ENCODE data around the gene ACAA1. TPM values are rescaled to one million over a fixed set of nuclear protein-coding genes. Genes with fewer than 3 reads are reported as not detected.

The ACAA1 gene
- total and polyA plus RNA-seq, 12 donors, result 76.4 to 136 (median 117) TPM

DNA sequence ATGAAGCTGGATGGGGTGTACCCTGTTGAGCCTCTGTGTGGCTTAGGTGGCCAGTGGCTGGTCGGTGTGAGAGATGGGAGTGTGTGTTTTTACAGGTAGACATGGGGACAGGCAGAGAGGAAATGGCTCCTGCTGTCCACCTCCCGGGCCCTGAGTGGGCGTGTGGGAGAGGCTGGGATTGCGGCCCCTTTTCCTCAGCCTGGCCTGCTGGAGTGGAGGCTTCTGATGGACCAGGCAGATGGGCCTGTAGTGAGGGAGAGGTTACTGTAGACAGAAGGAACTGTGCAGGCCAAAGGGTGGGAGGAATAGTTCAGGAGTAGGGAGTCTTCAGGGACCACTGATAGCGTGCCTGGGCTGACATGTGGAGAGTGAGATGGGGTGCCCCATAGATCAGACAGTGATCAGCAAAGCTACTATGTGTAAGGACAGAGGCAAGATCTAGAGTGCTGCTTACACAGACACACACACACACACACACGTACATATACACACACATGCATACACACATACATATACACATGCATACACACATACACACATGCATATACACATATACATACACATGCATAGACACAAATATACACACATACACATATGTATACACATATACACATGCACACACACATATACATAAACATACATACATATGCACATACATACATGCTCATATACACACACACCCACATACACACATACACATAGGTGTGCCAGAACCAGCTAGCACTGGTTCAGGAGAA lies 26.4 kb downstream of the ACAA1 start:
- Histone ChIP-seq H3K4me3 (no peak overlapping the region), H3K36me3 (no peaks in the 10 kb centered on the region), H3K27me3 (peaks cover 0 to 6% (median 0%) of the 10 kb centered on the region in 7 donors), H3K4me1 (peaks cover 0 to 18% (median 0%) of the 10 kb centered on the region in 9 donors), H3K9me3 (peaks cover 0 to 8% (median 0%) of the 10 kb centered on the region in 11 donors), H3K27ac (no peak overlapping the region)
- 85 to 90% methylated on average over 6 of the region's 6 CpGs for WGBS, 2 donors
- TF ChIP-seq, protein P1, sequence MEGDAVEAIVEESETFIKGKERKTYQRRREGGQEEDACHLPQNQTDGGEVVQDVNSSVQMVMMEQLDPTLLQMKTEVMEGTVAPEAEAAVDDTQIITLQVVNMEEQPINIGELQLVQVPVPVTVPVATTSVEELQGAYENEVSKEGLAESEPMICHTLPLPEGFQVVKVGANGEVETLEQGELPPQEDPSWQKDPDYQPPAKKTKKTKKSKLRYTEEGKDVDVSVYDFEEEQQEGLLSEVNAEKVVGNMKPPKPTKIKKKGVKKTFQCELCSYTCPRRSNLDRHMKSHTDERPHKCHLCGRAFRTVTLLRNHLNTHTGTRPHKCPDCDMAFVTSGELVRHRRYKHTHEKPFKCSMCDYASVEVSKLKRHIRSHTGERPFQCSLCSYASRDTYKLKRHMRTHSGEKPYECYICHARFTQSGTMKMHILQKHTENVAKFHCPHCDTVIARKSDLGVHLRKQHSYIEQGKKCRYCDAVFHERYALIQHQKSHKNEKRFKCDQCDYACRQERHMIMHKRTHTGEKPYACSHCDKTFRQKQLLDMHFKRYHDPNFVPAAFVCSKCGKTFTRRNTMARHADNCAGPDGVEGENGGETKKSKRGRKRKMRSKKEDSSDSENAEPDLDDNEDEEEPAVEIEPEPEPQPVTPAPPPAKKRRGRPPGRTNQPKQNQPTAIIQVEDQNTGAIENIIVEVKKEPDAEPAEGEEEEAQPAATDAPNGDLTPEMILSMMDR (IDR thresholded peaks at IDR 0.05), result no peak
- DNase-seq (no peak), ATAC-seq (no peak)
- intact Hi-C loops (cut with DNase I), result loop anchor here in 3 of 10 donors (10.0 kb wide), 2 partner anchors 234 to 364 kb away; partner anchors contain the start of gene XYLB (in 2 of the 3)

DNA sequence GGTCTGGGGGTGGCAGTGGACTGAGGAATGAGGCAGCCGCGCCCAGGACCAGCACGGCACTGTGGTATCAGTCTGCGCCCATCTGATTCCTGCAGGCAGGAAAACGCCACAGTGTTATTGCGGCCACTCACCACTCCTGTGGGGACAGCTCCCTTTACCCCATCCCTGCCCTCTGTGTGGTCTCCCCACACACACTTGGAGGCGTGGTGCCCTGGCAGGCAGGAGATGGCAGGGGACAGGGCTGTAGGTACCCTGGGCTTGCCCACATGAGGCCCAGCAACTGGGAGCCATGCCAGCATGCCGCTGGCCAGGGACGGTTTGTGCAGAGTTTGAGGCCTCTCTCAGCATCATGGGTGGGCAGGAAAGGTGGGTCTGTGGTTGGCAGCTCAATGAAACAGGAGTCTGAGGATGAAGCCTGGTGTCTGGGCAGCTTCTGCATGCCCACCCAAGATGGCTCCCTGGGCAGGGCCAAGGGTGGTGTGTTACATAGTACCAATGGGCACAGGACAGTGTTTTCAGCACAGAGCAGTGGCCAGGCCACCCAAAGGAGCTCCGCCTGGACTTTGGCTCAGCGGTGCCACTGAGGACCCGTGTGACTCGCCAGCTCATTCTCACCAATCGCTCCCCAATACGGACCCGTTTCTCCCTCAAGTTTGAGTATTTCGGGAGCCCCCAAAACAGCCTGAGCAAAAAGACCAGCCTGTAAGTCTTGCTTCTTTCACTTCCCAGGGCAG lies 27.2 kb downstream of the ACAA1 start:
- 94 to 97% methylated on average over 17 of the region's 17 CpGs for WGBS, 2 donors
- H3K27ac ChIP-seq, result no peak overlapping the region
- DNase-seq (no peak), ATAC-seq (no peak)
- peaks cover 0 to 14% (median 0%) of the 10 kb centered on the region in 11 donors for H3K9me3 ChIP-seq
- H3K4me3 ChIP-seq, result no peak overlapping the region
- TF ChIP-seq, protein P1 (IDR thresholded peaks at IDR 0.05), result no peak
- peaks cover 0 to 6% (median 0%) of the 10 kb centered on the region in 7 donors for H3K27me3 ChIP-seq
- peaks cover 0 to 18% (median 0%) of the 10 kb centered on the region in 9 donors for H3K4me1 ChIP-seq
- no peaks in the 10 kb centered on the region for H3K36me3 ChIP-seq
- intact Hi-C loops (cut with DNase I), result loop anchor here in 3 of 10 donors (10.0 kb wide), 2 partner anchors 235 to 365 kb away; partner anchors contain the start of gene XYLB (in 2 of the 3)

DNA sequence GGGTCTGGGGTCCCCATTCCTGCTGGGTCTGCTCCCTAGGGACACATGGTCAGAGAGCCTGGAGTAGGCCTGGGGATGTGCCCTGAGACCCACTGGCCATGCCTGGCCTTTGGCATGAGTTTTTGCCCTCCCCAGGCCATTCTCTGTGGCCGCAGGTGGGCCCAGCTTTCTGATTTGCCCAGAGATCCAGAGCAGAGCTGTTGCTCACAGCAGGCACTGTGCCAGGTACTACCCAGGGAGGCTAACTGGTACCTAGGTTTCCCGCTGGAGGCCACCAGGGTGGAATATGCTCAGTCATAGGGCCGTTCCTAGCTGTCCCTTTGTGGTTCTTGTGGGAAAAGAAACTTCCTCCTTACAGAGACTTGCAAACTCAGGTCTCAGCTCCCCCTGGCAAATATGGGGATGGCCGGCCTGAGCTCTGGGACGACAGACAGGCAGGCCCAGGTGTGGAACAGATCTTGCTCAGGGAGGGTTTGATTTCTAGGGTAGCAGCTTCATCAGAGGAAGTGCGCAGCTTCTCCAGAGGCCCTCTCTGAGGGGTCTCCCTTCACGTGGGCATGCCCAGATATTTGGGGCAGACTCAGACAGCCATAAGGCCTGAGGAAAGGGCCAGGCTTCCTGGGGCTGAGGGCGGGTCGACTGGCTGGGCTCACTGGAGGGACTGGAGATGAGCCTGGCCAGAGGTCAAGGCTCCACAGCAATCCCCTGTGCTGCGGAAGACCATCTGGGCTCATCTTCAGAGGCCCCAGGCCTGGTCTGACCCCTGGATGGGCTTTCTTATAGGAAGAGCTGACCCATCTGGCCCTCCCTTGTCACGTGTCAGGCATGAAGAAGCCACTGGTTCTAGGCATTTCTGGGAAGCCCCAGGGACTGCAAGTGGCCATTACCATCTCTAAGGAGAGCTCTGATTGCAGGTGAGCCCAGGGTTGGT lies 28.0 kb downstream of the ACAA1 start:
- peaks cover 0 to 15% (median 0%) of the 10 kb centered on the region in 11 donors for H3K9me3 ChIP-seq
- intact Hi-C loops (cut with DNase I), result no loop called here
- peaks cover 0 to 18% (median 0%) of the 10 kb centered on the region in 9 donors for H3K4me1 ChIP-seq
- no peak overlapping the region for H3K27ac ChIP-seq
- H3K4me3 ChIP-seq, result no peak overlapping the region
- TF ChIP-seq, protein P1 (IDR thresholded peaks at IDR 0.05), result no peak
- DNase-seq, result no peak
- peaks cover 0 to 5% (median 0%) of the 10 kb centered on the region in 7 donors for H3K27me3 ChIP-seq
- ATAC-seq, result peak in 1 of 8 donors; percentile 24
- no peaks in the 10 kb centered on the region for H3K36me3 ChIP-seq
- 84 to 86% methylated on average over 11 of the region's 11 CpGs for WGBS, 2 donors
